ENCODE measurements around the gene PLD5. TPM values are rescaled to one million over a fixed set of nuclear protein-coding genes. Genes with fewer than 3 reads are reported as not detected.
"Not testable (repeated sequence)": the region's sequence is repeated elsewhere in the genome, so short reads cannot be mapped to it uniquely, and the experiment has no call there.

The PLD5 gene
- total RNA-seq, 1 donor from 2014 or later, result 0.39 TPM

GRCh38 chr1:242209063-242209462 is 315.4 kb downstream of the PLD5 start:
- no peak for DNase-seq

- no peak for DNase-seq
Observed at GRCh38 chr1:242208021-242208420, 316.5 kb downstream of the PLD5 start.

DNA sequence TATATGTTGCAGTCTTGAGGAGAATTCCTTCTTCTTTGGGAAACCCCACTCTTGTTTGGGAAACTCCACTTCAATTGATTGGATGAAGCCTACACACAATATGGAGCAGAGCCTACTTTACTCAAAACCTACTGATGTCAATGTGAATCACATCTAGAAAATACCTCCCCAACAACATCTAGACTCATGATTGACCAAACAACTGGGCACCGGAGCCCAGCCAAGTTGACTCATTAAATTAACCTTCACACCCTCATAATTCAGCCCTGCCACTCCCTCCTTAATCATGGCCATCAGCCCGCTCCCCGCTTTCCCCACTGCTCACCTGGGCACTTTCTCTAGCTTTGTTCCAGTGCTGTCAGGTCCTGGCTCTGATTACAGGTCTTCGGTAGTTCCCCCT is 317.5 kb downstream of the PLD5 start:
- DNase-seq, result no peak

DNA sequence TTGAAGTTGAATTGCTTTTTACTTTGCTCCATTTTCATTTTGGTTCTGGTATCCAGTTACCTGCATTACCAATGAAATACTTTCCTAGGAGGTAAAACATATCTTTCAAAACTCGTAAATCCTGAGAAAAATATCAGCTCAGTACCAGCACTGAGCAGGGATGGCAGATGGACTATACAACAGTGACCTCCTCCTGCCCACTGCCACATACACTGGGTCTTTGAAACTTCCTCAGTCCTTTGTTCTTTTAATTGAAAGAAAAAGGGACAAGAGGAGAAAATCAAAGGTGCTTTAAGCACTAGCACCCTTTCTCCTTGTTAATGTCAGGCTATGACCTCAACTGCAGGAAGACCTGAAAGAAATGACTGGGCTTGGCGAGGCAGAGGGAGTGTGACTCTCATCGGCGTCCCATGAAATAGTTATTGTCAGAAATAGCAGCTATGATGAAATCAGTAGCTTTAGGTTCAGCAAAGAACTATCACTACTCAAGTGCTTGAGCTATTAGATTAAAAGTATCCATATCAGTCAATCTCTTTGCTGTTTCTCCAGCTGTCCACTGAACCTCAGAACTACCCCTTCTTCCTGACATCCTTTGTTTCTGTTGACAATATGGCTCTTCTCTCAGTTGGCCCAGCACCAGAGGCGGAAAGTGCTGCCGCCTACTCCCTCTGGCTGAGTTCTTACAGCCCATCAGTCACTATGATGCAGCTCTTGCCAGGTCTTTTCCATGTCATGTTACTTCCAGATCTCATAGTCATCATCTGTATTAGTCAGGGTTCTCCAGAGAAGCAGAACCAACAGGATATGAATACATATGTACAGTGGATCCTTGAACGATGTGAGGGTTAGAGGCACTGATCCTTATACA is 318.6 kb downstream of the PLD5 start:
- DNase-seq, result peak; percentile 10

GRCh38 chr1:242203262-242203661 is 321.2 kb downstream of the PLD5 start:
- DNase-seq, result no peak

DNA sequence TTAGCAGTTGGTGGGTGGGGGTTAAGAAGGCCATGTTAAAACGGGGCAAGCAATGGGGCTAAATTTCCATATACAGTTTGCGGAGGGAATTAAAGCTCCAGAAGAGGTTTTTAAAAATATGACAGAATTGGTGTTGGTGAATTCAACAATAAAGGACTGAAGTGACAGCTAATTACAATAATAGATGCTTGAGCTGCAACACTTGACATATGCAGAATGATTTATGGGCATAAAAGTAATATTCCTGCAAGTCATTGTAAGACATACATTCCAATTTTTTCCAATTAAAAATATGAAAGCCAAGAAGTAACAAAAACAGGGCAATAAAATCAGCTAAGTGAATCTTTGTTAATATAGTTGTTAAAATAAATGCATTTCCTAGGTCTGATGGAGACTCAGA is 323.4 kb downstream of the PLD5 start:
- DNase-seq, result no peak

GRCh38 chr1:242199776-242200458 is 324.6 kb downstream of the PLD5 start:
- DNase-seq, result no peak

DNA sequence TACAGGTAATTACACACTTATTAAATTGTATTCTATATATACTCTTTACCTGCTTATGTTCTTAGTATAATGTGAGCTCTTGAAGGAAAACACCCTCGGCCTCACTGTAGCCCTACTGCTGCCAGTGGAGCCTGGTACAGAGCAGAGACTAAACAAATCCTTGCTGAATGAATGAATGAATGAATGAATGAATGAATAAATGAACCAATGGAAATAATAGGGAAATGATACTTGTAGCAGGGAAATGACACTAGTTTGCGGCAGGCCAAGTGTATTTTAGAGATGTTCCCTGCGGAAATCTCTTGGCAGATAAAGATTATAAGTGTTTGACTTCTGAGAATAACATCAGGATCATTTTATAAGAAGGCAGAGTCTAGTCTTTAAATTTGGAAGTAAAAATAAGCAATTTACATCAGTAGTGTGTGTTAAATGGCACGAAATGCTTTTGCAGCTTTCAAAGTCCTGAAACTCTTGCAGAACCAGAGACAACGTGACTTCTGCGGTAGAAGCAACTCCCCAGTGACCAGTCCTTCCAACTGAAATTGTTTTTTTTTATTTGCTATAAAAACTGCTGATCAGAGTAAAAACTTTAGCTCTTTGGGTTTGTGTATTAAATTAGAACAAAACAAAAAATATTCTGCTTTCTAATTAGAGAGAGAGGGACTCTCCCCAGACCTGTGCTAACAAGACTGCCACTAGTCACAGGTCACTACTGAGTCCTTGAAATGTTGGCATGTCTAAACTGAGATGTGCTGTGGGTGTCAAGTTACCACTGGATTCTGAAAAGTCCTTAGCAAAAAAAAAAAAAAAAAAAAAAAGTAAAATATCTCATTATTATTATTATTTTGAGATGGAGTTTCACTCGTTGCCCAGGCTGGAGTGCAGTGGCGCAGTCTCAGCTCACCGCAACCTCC is 326.3 kb downstream of the PLD5 start:
- no peak for DNase-seq

- DNase-seq, result no peak
Observed at GRCh38 chr1:242196914-242197313, 327.6 kb downstream of the PLD5 start.

- DNase-seq, result no peak
Observed at GRCh38 chr1:242196101-242196500, 328.4 kb downstream of the PLD5 start.

- DNase-seq, result no peak
Observed at GRCh38 chr1:242189591-242189990, 334.9 kb downstream of the PLD5 start.

DNA sequence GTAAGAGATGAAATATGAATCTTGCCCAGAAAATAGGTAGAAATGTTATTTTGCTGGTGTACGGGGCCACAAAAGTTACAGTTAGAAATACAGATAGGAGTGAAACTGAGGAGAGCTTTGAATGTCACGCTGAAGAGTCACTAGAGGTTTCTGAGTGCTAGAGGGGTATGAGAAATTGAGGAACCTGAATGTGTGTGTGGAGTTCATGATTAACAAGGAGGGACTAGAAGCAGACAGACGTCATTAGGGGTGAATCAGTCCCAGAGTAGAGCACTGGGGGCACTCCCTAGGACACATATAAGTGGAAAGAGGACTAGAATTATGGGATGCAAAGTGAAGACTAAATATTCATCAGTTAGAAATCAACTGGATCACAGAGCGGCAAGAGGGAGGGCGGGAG is 336.7 kb downstream of the PLD5 start:
- no peak for DNase-seq

DNA sequence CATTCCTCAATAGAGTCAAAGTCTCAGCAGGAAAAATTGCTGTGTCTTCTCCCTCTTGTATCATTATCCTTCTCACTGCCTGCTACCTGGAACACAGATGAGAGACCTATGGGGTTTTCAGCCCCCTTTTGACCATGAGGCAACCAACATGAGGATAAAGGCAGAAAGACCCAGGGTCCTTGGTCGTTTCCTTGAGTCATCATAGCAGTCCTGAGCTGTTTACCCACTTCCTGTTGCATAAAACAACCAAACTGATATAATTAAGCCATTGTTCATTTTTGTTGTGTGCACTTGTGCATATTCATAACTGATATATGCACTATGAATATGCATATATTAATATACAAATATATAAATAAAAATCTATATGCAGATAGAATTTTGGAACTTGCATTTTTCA is 337.3 kb downstream of the PLD5 start:
- DNase-seq, result no peak

DNA sequence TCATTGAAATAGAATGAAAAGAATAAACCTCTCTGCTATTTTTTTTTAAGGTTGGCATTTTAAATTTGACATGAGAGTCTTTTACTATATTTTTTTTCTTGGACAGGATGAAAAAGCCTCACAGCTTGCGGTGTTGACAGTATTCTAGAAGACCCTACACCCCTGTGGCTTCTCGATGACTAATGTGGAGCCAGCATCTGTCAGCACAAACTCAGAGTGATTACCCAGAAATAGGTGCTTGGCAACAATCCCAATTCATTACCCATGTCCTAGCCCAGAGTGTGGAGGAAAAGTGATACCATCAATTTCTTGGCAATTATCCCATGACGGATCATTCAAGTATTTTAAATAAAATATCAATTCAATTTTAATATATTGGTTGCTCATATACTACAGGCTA is 338.8 kb downstream of the PLD5 start:
- DNase-seq, result no peak

GRCh38 chr1:242184955-242185354 is 339.5 kb downstream of the PLD5 start:
- DNase-seq, result no peak

GRCh38 chr1:242179767-242180166 is 344.7 kb downstream of the PLD5 start:
- not testable (repeated sequence) for DNase-seq

- no peak for DNase-seq
Observed at GRCh38 chr1:242178924-242179708, 345.4 kb downstream of the PLD5 start.

DNA sequence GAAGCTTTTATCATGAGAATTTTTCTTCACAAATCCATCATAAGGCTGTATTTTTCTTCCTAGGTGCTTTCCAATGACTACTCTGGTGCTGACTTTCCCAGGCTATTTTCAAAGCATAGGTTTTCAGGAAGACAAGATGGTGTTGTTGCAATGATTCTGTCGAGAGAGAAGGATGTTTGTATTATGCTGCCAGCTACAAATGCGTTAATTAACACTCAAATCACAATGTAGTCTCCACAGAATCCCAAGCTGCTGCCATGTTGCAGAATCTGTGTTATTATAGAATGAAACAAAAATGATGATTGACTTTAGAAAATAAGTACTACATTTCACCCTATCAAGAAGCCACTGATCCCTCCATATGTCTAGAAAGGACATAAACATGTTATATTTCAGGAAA is 346.1 kb downstream of the PLD5 start:
- DNase-seq, result no peak

GRCh38 chr1:242162140-242162539 is 362.4 kb downstream of the PLD5 start:
- DNase-seq, result no peak

DNA sequence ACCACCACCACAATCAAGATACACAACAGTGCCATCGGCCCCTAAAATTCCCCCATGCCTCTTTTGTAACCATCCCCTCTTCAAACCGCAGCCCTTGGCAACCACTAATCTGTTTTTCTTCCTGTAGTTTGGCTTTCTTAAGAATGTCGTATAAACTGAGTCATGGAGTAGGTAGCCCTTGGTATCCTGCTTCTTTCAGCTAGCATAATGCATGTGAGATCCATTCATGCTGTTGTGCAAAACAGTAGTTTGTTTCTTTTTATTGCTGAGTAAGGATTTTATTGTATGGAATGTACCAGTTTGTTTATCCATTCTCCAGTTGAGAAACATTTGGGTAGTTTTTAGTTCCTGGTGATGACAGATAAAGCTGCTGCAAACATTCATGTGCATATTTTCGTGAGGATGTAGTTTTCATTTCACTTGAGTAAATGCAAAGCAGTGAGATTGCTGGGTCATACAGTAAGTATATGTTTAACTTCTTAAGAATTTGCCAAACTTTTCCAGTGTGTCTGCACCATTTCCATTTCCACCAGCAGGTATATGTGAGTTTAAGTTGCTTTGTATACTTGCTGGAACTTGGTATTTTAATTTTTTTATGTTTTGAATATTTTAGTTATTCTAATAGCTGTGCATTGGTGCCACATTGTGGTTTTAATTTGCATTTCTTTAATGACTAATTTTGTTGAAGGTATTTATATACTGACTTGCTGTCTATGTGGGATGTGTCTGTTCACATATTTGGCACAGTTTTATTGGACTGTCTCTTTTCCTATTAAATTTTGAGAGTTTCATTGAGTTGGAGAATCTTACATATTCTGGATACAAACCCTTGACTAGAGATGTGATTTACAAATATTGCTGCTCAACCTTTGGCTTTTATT is 377.2 kb downstream of the PLD5 start:
- DNase-seq, result no peak

- no peak for DNase-seq
Observed at GRCh38 chr1:242146652-242147051, 377.8 kb downstream of the PLD5 start.
